ENCODE measurements around the gene COL13A1.

The COL13A1 gene

GRCh38 chr10:69880301-69881081 lies 78.8 kb downstream of the COL13A1 start:
- no peak for DNase-seq (ENCODE audit: low read depth)
- H3K4me3 ChIP-seq (ENCODE audit: low read depth, low read length), result no peak overlapping the region
- no peak for TF ChIP-seq CTCF (IDR thresholded peaks at IDR 0.05; ENCODE audit: low read depth, low read length, missing control alignments)

- H3K4me3 ChIP-seq (ENCODE audit: low read depth, low read length), result no peak overlapping the region
- no peak for TF ChIP-seq CTCF (IDR thresholded peaks at IDR 0.05; ENCODE audit: low read depth, low read length, missing control alignments)
- DNase-seq (ENCODE audit: low read depth), result no peak
Observed at GRCh38 chr10:69881202-69881601, 79.5 kb downstream of the COL13A1 start.

DNA sequence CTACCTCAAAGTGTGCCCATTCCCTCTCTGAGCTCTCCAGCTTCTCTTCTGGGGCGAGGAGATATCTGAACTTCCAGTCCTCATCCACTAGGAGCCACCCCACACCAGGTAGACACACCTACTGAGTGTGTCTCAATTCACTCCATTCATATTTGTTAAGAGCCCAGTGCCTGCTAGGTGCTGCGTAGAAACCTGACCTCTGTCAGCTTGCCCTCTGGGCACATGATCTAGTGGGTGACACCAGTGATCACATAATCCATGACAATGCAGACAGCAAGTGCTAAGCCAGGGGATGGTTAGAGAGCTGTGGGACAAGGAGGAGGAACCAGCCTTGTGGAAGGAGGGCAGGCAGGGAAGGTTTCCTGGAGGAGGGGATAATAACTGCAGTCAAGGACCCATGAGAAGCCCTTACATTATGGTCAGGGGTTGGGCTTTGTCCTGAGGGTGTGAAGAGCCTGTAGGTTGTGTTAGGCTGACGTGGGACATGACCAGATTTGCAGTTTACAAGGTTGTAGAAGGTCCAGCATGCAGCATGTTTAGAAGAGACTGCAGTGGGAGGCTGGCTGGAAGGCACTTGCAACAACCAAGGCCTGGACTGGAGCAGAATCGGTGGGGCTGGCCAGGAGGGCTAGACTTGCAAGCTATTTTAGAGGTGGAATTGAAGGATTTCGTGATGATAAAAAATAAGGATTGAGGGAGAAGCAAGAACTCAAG lies 81.8 kb downstream of the COL13A1 start:
- DNase-seq (ENCODE audit: low read depth), result no peak
- H3K4me3 ChIP-seq (ENCODE audit: low read depth, low read length), result no peak overlapping the region
- TF ChIP-seq CTCF (IDR thresholded peaks at IDR 0.05; ENCODE audit: low read depth, low read length, missing control alignments), result peak; percentile 26

GRCh38 chr10:69884024-69884367 lies 82.3 kb downstream of the COL13A1 start:
- no peak for DNase-seq (ENCODE audit: low read depth)
- TF ChIP-seq CTCF (IDR thresholded peaks at IDR 0.05; ENCODE audit: low read depth, low read length, missing control alignments), result no peak
- no peak overlapping the region for H3K4me3 ChIP-seq (ENCODE audit: low read depth, low read length)

DNA sequence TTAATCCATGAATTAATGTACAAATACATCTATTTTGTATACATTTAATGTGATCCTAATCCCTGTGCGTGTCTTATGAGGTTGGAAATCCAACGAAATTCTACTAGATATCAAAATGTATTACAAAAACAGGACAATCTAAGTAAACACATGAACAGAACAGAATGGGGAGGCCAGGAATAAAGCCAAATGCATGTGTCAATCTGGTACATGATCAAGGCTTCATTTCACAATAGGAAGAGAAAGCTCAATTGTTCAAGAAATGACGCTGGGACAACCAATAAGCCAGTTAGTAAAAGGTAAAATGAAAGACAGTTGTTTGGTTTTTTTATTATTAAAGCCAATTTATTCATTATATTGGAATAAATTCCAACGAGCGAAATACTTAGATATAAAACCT lies 83.0 kb downstream of the COL13A1 start:
- no peak overlapping the region for H3K4me3 ChIP-seq (ENCODE audit: low read depth, low read length)
- DNase-seq (ENCODE audit: low read depth), result no peak
- TF ChIP-seq CTCF (IDR thresholded peaks at IDR 0.05; ENCODE audit: low read depth, low read length, missing control alignments), result no peak

DNA sequence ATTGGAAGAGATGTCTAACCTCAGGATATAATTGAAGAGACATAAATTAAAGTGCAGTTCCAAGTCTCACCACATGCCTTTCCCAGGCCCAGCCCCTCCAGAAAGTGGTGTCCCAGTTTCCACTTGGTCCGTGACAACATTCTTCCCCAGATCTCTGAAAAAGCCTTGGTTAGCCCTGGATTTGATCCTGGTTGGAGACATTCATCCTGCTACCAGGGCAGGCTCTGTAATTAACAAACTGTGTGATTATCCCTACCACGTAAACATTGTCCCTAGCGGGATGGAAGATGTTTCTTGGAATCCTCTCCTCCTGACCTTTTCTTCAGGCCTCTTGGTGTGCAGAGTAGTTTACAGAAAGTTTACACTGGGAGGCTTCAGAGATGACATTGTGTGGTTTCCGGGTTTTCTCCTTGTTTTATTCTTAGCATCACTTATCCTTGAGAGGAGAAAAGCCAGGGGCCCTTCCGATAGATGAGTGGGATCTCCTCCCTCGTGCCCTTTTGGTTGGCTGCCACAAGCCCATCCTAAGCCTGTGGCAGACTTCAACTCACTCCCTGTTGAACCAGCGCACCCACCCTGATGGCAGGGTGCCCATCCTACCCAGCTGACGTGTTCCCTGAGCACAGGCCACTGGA lies 83.8 kb downstream of the COL13A1 start:
- no peak overlapping the region for H3K4me3 ChIP-seq (ENCODE audit: low read depth, low read length)
- DNase-seq (ENCODE audit: low read depth), result no peak
- peak; percentile 40 for TF ChIP-seq CTCF (IDR thresholded peaks at IDR 0.05; ENCODE audit: low read depth, low read length, missing control alignments)

Measured in GM12864 (cell line).